ENCODE data around the gene LRMDA.

DNA sequence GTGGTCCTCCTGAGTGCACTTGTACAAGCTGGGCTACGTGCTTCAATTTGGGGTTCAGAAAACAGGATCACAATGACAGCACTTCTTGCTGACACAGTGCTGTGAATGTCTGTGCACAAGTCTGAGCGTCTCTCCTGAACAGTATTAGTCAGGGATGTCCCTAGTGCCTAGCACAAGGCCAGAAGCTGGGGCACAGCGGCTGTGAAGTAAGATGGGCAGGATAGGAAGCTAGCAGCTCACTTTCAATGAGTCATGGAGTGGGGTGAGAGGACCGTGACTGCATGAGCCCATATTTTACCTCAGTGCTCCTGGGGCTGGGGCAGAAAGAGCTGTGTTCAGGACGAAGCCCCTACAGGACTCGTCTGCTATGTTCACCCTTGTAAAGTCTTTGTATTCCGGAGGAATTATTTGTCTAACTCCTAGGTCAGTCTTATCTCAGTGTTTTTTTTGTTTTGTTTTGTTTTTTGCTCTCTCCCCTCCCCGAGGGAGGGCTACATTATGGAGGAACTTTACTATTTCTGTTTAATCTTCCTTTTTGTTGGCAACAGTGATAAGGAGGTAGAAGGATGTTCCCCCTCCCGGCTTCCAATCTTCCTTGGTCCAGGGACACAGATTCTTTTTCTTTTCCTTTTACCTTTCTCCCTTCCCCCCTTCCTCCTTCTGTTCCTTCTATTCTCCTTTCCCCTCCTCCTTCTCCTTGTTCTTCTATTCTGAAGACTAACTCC lies 2.8 kb upstream of the LRMDA start:
- TF ChIP-seq, protein P1, sequence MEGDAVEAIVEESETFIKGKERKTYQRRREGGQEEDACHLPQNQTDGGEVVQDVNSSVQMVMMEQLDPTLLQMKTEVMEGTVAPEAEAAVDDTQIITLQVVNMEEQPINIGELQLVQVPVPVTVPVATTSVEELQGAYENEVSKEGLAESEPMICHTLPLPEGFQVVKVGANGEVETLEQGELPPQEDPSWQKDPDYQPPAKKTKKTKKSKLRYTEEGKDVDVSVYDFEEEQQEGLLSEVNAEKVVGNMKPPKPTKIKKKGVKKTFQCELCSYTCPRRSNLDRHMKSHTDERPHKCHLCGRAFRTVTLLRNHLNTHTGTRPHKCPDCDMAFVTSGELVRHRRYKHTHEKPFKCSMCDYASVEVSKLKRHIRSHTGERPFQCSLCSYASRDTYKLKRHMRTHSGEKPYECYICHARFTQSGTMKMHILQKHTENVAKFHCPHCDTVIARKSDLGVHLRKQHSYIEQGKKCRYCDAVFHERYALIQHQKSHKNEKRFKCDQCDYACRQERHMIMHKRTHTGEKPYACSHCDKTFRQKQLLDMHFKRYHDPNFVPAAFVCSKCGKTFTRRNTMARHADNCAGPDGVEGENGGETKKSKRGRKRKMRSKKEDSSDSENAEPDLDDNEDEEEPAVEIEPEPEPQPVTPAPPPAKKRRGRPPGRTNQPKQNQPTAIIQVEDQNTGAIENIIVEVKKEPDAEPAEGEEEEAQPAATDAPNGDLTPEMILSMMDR (IDR thresholded peaks at IDR 0.05), result no peak
- no peak for TF ChIP-seq POLR2A (IDR thresholded peaks at IDR 0.05)
